VCaP (cell line): Measurements from ENCODE around the gene MITF.

ENCODE experiments used
- H3K27ac ChIP-seq: fragments of 450-650 bp; 2 replicates; pipeline ENCODE4 v1.5.1; 2017
- TF ChIP-seq, protein P1 (sequence below): fragments of 450-650 bp; conservative IDR thresholded peaks from 2 replicates; pipeline ENCODE4 v1.5.1; 2017; ENCODE audit warnings: mild to moderate bottlenecking, moderate library complexity

The MITF gene

DNA sequence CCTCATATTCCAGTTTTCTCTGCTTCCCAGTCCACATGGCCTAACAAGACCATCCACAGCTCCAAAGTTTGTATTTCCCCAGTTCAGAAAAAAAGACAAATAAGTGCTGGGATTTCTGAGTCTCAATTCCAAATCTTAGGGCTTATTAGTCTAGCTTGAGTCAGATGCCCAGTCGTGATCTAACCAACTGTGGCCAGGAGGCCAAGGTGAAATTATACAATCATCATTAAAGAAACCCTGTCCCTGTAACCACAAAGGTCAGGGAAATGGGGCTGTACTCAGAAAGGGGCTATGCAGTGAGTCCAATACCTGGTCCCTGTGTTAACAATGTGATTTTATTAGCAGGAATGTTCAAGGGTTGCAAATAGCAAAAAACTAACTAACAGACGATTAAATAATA, 40.5 kb upstream of the MITF start:
- TF ChIP-seq, protein P1, sequence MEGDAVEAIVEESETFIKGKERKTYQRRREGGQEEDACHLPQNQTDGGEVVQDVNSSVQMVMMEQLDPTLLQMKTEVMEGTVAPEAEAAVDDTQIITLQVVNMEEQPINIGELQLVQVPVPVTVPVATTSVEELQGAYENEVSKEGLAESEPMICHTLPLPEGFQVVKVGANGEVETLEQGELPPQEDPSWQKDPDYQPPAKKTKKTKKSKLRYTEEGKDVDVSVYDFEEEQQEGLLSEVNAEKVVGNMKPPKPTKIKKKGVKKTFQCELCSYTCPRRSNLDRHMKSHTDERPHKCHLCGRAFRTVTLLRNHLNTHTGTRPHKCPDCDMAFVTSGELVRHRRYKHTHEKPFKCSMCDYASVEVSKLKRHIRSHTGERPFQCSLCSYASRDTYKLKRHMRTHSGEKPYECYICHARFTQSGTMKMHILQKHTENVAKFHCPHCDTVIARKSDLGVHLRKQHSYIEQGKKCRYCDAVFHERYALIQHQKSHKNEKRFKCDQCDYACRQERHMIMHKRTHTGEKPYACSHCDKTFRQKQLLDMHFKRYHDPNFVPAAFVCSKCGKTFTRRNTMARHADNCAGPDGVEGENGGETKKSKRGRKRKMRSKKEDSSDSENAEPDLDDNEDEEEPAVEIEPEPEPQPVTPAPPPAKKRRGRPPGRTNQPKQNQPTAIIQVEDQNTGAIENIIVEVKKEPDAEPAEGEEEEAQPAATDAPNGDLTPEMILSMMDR = no peak

DNA sequence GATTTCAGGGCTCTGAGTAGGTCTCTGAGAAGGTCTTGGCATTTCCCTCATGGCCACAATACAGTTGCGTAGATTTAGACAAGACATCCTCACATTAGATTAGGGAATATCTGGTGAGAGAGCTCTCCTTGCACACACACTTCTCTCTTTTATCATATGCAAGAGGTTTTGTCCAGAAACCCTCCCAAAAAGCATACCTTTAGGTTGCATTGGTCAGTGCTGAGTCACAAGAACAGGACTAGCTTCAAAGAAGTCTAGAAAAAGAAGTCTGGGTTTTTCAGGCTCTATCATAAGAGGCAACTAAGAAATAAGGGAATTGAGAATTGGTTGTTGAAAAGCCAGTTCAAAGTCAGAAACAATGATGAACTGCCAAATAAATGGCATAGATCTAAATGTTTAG, 40.1 kb upstream of the MITF start:
- no peak overlapping the region for H3K27ac ChIP-seq
- TF ChIP-seq, protein P1 = no peak

More for the DNA sequence above, 40.5 kb upstream of the MITF start:
- H3K27ac ChIP-seq = no peak overlapping the region

DNA sequence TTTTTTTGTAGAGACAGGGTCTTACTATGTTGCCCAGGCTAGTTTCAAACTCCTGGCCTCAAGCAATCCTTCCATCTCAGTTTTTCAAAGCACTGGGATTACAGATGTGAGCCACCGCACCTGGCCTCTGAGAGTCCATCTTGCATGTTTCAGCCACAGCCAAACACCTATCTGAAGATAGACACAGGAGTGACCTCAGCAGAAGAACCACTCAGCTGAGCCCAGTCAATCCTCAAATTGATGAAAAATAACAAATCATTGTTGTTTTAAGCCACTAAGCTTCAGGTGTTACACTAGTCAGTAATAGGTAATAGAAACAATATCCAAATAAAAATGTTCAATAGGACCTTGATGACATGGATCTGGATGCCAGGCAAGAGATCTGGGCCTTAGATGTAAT, 38.3 kb upstream of the MITF start:
- TF ChIP-seq, protein P1 = no peak

DNA sequence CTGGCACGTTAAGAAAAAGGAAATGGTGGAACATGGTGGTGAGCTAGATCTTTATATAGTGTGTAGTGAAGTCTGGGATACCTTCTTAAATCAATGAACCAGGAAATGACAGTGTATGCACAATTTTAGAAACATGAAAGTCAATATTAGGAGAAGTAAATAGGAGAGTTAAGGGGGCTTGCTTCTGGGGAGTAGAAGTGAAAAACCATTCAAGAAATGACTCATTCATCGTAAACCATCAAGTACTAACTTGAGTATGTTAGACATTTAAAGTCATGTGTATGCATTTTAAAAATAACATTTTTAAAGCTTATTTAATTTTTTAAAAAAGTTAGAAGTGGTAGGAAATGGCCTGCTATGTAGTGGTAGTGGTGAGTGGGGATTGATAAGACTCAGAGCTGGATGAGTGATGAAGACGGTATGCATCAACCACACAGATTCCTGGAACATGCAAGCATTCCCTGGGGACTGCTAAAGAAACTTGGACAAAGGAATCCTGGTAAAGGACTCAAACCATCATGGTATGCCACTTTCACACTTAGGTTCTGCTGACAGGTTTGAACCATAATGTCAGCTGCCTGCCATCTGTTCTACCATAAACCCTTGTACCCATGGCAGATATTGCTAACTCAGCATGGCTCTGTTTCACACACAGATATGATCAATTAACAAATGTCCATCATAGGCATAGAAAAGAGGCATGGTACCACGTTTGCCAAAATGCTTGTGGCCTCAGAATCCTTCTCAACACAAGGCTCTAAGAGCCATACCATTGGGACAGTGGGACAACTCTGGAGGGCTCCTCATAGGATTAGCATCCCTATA, 28.9 kb upstream of the MITF start:
- TF ChIP-seq, protein P1 = no peak
- no peak overlapping the region for H3K27ac ChIP-seq

More for the DNA sequence above, 38.3 kb upstream of the MITF start:
- H3K27ac ChIP-seq = no peak overlapping the region

DNA sequence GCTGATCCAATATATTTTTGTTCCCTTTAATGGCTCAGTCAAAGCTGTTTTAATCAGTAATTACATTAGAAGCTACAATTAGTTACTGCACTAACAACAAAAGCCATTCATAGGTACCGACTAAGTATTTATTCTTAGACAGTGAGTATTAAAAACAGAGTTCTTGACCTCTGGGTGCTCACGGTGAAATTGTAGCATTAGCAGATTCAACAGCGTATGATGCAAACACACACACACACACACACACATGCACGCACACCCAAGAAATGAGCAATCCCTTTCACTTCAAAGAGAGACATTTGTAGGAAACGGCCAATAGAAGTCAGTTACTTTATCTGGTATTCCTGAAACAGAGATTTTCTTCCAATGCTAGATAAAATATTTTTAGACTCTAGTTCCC, 27.0 kb upstream of the MITF start:
- no peak overlapping the region for H3K27ac ChIP-seq
- TF ChIP-seq, protein P1 = no peak

DNA sequence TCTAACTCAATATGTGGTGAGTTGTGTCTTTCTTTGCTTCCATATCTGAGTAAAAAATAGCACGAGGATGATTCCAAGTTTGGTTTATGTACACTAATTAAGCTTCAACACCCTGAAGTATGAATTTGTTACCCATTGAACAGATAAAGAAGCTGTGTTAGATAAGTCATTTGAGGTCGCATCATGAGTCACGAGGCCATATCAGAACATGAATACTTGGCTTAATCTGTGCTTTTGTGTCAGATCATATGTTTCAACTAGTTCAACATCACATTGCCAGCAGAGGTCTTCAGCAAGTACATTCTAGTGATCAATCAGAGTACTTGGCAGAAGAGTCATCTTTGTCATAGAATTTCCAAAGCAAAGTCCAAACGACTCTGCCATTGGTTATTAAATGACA, 26.3 kb upstream of the MITF start:
- TF ChIP-seq, protein P1 = no peak
- H3K27ac ChIP-seq = no peak overlapping the region

DNA sequence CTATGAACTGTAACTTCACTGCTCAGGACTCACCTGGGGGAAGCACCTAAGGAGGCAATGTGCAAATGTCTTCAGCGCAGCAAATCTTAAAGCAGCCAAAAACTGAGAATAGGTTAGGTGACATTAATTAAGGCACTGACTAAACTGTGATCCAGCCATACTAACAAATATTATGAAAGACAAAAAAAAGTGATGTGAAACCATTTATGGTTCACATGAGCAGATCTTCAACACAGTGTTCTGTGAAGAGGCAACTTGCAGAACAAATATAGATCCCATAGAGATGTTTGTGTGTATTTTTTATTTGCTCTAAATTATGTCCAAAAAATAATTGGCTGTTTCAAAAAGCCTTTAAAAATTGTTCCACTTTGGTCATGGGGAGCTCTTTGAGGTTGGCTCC, 24.1 kb upstream of the MITF start:
- H3K27ac ChIP-seq = no peak overlapping the region
- TF ChIP-seq, protein P1 = no peak
